ENCODE measurements around the gene PIP4K2C. TPM values are rescaled to one million over a fixed set of nuclear protein-coding genes. Genes with fewer than 3 reads are reported as not detected.

PIP4K2C gene
- total and polyA plus RNA-seq, 2 experiments from 2014 or later: 10.8 to 30.6 TPM

DNA sequence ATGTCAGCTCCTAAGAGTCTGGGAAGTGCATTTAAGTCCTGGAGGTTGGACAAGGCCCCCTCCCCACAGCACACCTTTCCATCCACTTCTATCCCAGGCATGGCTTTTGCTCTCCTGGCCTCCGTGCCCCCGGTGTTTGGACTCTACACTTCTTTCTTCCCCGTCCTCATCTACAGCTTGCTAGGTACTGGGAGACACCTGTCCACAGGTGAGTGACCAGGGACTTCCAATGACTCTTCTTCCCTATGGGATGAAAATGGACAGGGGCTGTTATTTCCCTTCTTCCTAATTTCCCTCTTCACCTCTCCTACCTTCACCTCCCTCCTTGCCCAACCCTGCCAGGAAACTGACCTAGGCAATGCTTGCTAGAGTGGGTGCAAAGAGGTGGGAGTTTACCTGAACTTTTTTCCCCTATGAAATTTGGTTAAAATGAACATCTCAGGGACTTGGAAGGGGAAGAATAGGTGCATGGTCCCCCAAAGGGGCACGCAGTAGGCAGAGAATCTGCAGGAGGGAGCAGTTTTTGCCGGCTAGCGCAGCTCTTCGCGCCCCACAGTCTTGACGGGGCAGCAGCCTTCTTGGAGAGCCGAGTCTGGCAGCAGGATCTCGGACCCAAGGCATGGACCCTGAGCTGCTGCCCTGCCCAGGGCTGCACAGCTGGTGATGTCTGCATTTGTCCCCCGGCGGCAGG lies 29.4 kb downstream of the PIP4K2C start:
- H3K4me1 ChIP-seq (ENCODE audit: insufficient read depth): peaks cover 24% of the 10 kb centered on the region
- ATAC-seq: peak; percentile 2; the same call in 2 of the 3 replicates
- no peak overlapping the region for H3K27ac ChIP-seq (ENCODE audit: low read depth)

DNA sequence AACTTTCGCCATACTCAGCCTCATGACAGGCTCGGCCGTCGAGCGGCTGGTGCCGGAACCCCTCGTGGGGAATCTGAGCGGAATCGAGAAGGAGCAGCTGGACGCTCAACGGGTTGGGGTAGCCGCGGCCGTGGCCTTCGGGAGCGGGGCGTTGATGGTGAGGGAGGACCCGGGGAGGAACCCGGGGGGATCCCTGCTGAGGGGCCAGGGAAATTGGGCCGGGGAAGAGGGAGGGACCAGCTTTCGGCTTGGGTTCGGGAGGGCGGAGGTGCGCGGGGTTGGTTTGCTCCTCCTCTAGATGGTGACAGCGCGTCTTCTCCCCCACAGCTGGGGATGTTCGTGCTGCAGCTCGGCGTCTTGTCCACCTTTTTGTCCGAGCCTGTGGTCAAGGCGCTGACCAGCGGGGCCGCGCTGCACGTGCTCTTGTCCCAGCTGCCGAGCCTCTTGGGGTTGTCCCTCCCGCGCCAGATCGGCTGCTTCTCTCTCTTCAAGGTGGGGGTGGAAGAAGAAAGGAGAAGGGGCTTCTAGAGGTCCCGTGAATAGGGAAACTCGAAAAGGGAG lies 30.0 kb downstream of the PIP4K2C start:
- DNase-seq (ENCODE audit: low spot score) (peak; percentile 62), ATAC-seq (peak; percentile 39)
- Histone ChIP-seq H3K4me1 (ENCODE audit: insufficient read depth) (peaks cover 24% of the 10 kb centered on the region), H3K4me3 (peak overlapping the region; percentile 59), H3K79me2 (replicated peaks; ENCODE audit: insufficient read depth) (no peaks in the 10 kb centered on the region), H3K9me2 (ENCODE audit: insufficient read depth) (no peaks in the 10 kb centered on the region), H3K27ac (ENCODE audit: low read depth) (no peak overlapping the region), H3K27me3 (ENCODE audit: insufficient read depth) (peaks cover 100% of the 10 kb centered on the region), H4K20me1 (replicated peaks; ENCODE audit: insufficient read depth) (peaks cover 8% of the 10 kb centered on the region), H3K36me3 (ENCODE audit: insufficient read depth) (peaks cover 4% of the 10 kb centered on the region; the same call in 1 of the 2 replicates), H2AFZ (peak overlapping the region; percentile 69; the same call in 1 of the 2 replicates), H3F3A (replicated peaks; ENCODE audit: low read depth) (0 out of 2 replicates have a peak, but pooled peaks cover 13% of the 10 kb centered on the region), H3K4me2 (peak overlapping the region; percentile 87)
- peaks cover 22% of the 10 kb centered on the region for H3K4me1 Mint-ChIP-seq
- peak overlapping the region; percentile 71 for H3K4me3 Mint-ChIP-seq
- H3K36me3 Mint-ChIP-seq (ENCODE audit: low read depth): peaks cover 8% of the 10 kb centered on the region; the same call in 2 of the 3 replicates
- peaks cover 100% of the 10 kb centered on the region for H3K27me3 Mint-ChIP-seq (ENCODE audit: insufficient read depth, low read depth, poor library complexity)
- H3K9me3 Mint-ChIP-seq: no peaks in the 10 kb centered on the region
- H3K27ac Mint-ChIP-seq: no peak overlapping the region
- TF ChIP-seq ZNF331 (CRISPR knock-in tag; IDR thresholded peaks at IDR 0.05; ENCODE audit: low read depth) (no peak), CREB1 (CRISPR knock-in tag; IDR thresholded peaks at IDR 0.05; ENCODE audit: low read depth) (no peak), NANOG (IDR thresholded peaks at IDR 0.05; ENCODE audit: borderline replicate concordance) (no peak), STAT1 (IDR thresholded peaks at IDR 0.05; ENCODE audit: unreplicated experiment) (no peak), EZH2 (IDR thresholded peaks at IDR 0.05; ENCODE audit: low read depth, unreplicated experiment) (peak; percentile 87), JUNB (IDR thresholded peaks at IDR 0.05; ENCODE audit: unreplicated experiment) (no peak)
- TF ChIP-seq, protein P1, sequence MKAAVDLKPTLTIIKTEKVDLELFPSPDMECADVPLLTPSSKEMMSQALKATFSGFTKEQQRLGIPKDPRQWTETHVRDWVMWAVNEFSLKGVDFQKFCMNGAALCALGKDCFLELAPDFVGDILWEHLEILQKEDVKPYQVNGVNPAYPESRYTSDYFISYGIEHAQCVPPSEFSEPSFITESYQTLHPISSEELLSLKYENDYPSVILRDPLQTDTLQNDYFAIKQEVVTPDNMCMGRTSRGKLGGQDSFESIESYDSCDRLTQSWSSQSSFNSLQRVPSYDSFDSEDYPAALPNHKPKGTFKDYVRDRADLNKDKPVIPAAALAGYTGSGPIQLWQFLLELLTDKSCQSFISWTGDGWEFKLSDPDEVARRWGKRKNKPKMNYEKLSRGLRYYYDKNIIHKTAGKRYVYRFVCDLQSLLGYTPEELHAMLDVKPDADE (IDR thresholded peaks at IDR 0.05): no peak
- TF ChIP-seq, protein P2, sequence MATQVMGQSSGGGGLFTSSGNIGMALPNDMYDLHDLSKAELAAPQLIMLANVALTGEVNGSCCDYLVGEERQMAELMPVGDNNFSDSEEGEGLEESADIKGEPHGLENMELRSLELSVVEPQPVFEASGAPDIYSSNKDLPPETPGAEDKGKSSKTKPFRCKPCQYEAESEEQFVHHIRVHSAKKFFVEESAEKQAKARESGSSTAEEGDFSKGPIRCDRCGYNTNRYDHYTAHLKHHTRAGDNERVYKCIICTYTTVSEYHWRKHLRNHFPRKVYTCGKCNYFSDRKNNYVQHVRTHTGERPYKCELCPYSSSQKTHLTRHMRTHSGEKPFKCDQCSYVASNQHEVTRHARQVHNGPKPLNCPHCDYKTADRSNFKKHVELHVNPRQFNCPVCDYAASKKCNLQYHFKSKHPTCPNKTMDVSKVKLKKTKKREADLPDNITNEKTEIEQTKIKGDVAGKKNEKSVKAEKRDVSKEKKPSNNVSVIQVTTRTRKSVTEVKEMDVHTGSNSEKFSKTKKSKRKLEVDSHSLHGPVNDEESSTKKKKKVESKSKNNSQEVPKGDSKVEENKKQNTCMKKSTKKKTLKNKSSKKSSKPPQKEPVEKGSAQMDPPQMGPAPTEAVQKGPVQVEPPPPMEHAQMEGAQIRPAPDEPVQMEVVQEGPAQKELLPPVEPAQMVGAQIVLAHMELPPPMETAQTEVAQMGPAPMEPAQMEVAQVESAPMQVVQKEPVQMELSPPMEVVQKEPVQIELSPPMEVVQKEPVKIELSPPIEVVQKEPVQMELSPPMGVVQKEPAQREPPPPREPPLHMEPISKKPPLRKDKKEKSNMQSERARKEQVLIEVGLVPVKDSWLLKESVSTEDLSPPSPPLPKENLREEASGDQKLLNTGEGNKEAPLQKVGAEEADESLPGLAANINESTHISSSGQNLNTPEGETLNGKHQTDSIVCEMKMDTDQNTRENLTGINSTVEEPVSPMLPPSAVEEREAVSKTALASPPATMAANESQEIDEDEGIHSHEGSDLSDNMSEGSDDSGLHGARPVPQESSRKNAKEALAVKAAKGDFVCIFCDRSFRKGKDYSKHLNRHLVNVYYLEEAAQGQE (IDR thresholded peaks at IDR 0.05; ENCODE audit: unreplicated experiment): no peak
- TF ChIP-seq, protein P3, sequence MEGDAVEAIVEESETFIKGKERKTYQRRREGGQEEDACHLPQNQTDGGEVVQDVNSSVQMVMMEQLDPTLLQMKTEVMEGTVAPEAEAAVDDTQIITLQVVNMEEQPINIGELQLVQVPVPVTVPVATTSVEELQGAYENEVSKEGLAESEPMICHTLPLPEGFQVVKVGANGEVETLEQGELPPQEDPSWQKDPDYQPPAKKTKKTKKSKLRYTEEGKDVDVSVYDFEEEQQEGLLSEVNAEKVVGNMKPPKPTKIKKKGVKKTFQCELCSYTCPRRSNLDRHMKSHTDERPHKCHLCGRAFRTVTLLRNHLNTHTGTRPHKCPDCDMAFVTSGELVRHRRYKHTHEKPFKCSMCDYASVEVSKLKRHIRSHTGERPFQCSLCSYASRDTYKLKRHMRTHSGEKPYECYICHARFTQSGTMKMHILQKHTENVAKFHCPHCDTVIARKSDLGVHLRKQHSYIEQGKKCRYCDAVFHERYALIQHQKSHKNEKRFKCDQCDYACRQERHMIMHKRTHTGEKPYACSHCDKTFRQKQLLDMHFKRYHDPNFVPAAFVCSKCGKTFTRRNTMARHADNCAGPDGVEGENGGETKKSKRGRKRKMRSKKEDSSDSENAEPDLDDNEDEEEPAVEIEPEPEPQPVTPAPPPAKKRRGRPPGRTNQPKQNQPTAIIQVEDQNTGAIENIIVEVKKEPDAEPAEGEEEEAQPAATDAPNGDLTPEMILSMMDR (conservative IDR thresholded peaks at IDR 0.05; ENCODE audit: low read depth in 2 of 2): peak in 1 of 2 experiments; percentile 9; a peak in 2 of 4 replicates

More for the DNA sequence above, 29.4 kb downstream of the PIP4K2C start:
- H3K4me3 Mint-ChIP-seq: peak overlapping the region; percentile 71
- no peak overlapping the region for H3K27ac Mint-ChIP-seq
- peaks cover 4% of the 10 kb centered on the region; the same call in 1 of the 2 replicates for H3K36me3 ChIP-seq (ENCODE audit: insufficient read depth)
- TF ChIP-seq POLR2AphosphoS5 (IDR thresholded peaks at IDR 0.05; ENCODE audit: low read depth) (no peak), EZH2 (IDR thresholded peaks at IDR 0.05; ENCODE audit: low read depth, unreplicated experiment) (peak; percentile 70)
- H3K9me3 Mint-ChIP-seq: no peaks in the 10 kb centered on the region
- H3K4me3 ChIP-seq: peak overlapping the region; percentile 59
- H3K4me1 Mint-ChIP-seq: peaks cover 22% of the 10 kb centered on the region
- DNase-seq (ENCODE audit: low spot score): no peak
- H3K79me2 ChIP-seq (replicated peaks; ENCODE audit: insufficient read depth): no peaks in the 10 kb centered on the region
- H3K27me3 Mint-ChIP-seq (ENCODE audit: insufficient read depth, low read depth, poor library complexity): peaks cover 98% of the 10 kb centered on the region
- no peak overlapping the region; the same call in 1 of the 2 replicates for H2AFZ ChIP-seq
- H3F3A ChIP-seq (replicated peaks; ENCODE audit: low read depth): 0 out of 2 replicates have a peak, but pooled peaks cover 13% of the 10 kb centered on the region
- peaks cover 12% of the 10 kb centered on the region; the same call in 2 of the 3 replicates for H3K36me3 Mint-ChIP-seq (ENCODE audit: low read depth)
- H3K27me3 ChIP-seq (ENCODE audit: insufficient read depth): peaks cover 100% of the 10 kb centered on the region
- H3K9me2 ChIP-seq (ENCODE audit: insufficient read depth): no peaks in the 10 kb centered on the region
- peaks cover 8% of the 10 kb centered on the region for H4K20me1 ChIP-seq (replicated peaks; ENCODE audit: insufficient read depth)
- H3K4me2 ChIP-seq: peak overlapping the region; percentile 87
